Stimulated activated effector memory CD8-positive, alpha-beta T cell treated with anti-CD3 and anti-CD28 coated beads, Interleukin-12 subunit alpha, Interleukin-12 subunit beta, amount 100 ng/mL, for 72 hours (primary cell): ENCODE results near the gene RUFY1.
A peak's percentile ranks its signal among the peaks of the same experiment; 100 is the strongest.
"Not testable (repeated sequence)": the region's sequence is repeated elsewhere in the genome, so short reads cannot be mapped to it uniquely, and the experiment has no call there.

ENCODE experiments used
- ATAC-seq: fragments of 150-1000 bp; cut with Tn5 transposase; 2 replicates; pipeline ENCODE4 v1.10.0; 2021
- DNase-seq, 2 donors: peaks; one replicate each; pipeline ENCODE4 v3.0.0; 2021 to 2022; ENCODE audit warnings: low spot score in 2 of 2
- H3K27ac Mint-ChIP-seq: one replicate; pipeline ENCODE4 v1.8.0; 2022; ENCODE audit warnings: mild to moderate bottlenecking, mixed read lengths
- H3K36me3 Mint-ChIP-seq: one replicate; pipeline ENCODE4 v1.8.0; 2022; ENCODE audit warnings: mild to moderate bottlenecking, mixed read lengths
- H3K4me1 Mint-ChIP-seq: one replicate; pipeline ENCODE4 v1.8.0; 2022; ENCODE audit warnings: mixed read lengths
- H3K4me3 Mint-ChIP-seq: one replicate; pipeline ENCODE4 v1.8.0; 2022; ENCODE audit warnings: mild to moderate bottlenecking, mixed read lengths
- H3K9me3 Mint-ChIP-seq: one replicate; pipeline ENCODE4 v1.8.0; 2022; ENCODE audit warnings: mixed read lengths

The RUFY1 gene

DNA sequence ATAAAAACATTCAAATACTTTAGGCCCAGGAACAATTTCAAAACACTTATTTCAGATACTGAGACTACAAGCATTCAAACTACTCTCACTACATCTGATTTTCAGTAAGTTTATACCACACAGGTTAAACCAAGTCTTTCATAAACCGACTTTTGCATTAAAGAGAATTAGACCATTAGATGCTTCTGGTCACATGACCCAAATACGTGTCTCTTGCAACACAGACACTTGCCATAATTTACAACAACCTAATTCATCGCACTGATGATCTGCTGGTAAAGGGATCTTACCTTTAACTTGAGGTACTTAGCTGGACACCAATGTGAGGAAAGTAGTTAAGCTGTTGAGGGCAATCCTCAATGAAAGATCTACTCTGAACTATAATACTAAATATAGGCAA, 69.9 kb downstream of the RUFY1 start:
- Mint-ChIP-seq H3K36me3 (peaks cover 94% of the 10 kb centered on the region), H3K9me3 (no peaks in the 10 kb centered on the region), H3K4me1 (peaks cover 84% of the 10 kb centered on the region), H3K27ac (peak overlapping the region; percentile 100), H3K4me3 (peak overlapping the region; percentile 96)
- no peak for DNase-seq
- ATAC-seq = no peak

DNA sequence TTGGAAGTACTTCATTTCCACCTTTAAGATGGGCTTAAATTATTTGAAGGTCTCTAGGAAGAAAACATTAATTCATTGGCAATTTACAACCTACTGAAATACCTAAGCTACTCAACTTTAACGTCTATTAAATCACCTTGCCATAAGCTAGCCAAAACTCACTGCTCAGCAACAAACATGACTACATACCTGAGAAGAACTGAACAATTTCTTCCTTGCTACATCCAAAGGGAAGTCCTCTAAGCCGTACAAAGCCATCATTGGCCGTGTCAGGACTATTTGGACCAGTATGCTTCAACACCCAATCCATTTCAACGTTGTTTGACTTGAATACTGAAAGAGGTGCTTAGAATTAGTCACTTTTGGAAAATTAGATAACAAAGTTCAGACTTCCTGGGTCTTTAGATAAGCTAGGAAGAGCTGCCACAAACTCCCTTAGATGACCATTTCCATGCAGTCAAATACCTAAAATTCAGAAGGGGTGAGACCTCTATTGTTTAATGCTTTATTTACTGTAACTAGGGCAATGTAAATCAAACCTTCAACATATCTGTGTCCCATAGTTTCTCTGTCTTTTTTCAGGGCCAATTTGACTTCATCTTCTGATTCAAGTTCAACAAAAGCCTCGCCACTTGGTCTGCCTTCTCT, 70.5 kb downstream of the RUFY1 start:
- peak overlapping the region; percentile 96 for H3K4me3 Mint-ChIP-seq
- H3K9me3 Mint-ChIP-seq = no peaks in the 10 kb centered on the region
- H3K27ac Mint-ChIP-seq = peak overlapping the region; percentile 100
- H3K4me1 Mint-ChIP-seq = peaks cover 81% of the 10 kb centered on the region
- DNase-seq = no peak
- peaks cover 89% of the 10 kb centered on the region for H3K36me3 Mint-ChIP-seq
- ATAC-seq = no peak

DNA sequence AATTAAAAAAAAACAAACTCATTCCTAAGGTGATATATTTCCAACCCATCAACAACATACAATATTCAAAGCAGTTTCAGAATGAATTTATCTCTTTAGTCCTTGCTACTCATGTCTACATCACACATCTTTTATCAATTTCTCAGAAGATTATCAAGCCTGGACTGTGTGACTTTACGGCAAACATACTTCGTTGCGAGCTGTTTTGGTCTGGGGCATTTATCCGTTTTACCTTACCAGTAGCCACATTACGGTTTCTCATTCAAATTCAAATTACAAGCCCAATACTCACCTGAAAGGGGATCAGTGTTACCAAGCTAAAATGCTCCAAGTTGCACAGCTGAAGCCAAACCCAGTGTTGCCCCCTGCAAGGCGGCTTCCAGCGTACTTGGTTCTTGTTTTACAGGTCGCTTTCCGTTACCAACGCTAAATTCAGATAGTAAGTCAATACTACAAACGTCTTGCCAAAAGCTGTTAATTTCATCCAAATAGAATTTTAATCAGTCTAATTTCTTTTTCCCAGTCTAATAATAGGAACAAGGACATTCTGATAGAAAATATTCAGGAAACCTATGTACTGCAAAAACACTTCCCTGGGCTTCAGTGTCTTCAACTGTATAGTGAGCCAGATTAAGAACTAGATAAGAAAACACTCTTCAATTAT, 71.3 kb downstream of the RUFY1 start:
- H3K4me1 Mint-ChIP-seq = peaks cover 74% of the 10 kb centered on the region
- no peak for ATAC-seq
- peak overlapping the region; percentile 100 for H3K27ac Mint-ChIP-seq
- peak overlapping the region; percentile 96 for H3K4me3 Mint-ChIP-seq
- peaks cover 81% of the 10 kb centered on the region for H3K36me3 Mint-ChIP-seq
- no peak for DNase-seq
- no peaks in the 10 kb centered on the region for H3K9me3 Mint-ChIP-seq

DNA sequence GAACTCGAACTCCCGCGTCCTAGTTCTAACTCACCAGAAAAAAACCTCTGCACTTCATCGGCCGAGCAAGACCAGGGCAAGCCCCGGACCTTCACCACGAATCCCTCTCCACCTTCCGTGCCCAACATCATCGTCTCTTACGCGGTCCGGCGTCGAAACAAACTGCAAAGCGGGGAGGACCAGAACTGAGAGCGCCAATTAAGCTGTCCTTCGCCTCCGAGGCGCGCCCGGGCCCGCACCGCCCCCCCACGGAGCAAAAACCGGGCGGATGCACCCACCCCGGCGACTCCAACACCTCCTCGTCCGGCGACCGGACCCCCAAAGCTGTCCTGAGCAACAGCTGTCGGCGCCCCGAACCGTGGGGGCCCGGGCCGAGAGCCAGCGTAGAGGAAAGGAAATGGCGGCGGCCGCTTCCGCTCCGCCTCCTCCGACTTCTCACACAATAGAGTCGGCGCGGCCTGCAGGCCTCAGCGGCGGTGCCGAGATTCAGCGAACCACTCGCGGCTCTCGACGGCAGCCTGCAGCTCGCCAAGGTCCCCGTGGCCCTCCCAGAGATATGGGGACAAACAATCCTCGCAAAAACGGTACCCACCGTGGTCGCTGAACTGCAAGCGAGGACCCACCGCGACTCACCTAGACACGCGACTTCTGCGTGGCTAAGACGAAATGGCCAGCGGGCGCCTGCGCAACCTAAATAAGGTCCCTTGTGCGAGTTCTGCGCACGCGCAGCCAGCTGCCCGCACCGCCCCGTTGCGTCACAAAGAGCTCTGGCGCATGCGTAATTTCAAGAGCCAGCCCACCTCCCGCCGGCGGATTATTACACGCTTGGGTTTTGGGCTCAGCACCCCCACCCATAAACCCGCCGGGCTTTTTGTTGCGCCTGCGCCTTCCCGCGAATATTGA, 72.9 kb downstream of the RUFY1 start, which contains the start of gene HNRNPH1:
Gene HNRNPH1 (minus strand): TSS at position 669 of the 903 bp plus-strand sequence. CDS start 538 bp downstream, at position 131.
- DNase-seq (peak; percentile 96 to 99), ATAC-seq (peak; percentile 79)
- Mint-ChIP-seq H3K27ac (peak within 1 kb of the TSS; percentile 100), H3K9me3 (no peaks in the 10 kb centered on the region), H3K36me3 (peaks cover 65% of the 10 kb centered on the region), H3K4me1 (peaks cover 59% of the 10 kb centered on the region), H3K4me3 (peak within 1 kb of the TSS; percentile 96)

DNA sequence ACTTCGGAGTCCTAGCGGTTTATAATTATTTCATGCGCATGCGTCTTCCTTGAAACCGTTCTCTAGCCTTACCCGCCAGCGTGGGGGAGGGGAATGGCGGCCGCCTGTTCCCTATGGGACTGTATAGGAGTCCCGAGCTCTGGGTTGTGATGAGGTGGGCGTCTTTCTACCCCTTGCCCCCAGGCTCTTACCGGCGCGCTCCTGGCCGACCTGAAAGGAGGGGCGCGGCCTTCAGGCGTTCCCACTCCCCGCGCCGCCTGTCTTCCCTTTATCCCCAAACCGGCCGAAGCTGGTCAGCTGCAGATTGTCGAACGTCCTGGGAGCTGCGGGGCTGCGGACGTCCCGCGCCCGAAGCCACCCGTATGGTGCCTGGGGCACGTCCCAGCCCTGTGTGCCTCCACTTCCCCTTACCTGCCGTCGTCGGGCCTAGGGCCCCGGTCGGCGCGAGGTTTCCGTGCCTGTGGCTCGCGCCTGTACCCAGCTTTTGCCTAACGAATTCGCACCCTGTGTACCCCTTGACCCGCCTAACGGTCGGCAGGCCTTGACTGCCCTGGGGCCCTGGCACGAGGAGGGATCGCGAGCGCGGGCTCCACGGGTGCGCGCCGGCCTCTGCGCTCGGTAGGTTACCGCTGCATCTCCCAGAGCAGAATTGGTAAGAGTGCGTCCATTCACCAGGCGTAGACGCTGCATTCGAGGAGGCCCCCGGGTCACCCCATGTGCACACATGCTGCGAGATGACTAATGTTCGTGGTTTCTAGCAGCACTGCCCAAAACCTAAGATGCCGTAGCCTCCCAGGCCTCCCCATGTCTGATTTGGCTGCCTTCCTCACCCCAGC, 73.8 kb downstream of the RUFY1 start:
- Mint-ChIP-seq H3K9me3 (no peaks in the 10 kb centered on the region), H3K36me3 (peaks cover 56% of the 10 kb centered on the region), H3K27ac (peak overlapping the region; percentile 100), H3K4me3 (peak overlapping the region; percentile 96), H3K4me1 (peaks cover 55% of the 10 kb centered on the region)
- peak; percentile 51 to 81 for DNase-seq
- peak; percentile 73 for ATAC-seq

DNA sequence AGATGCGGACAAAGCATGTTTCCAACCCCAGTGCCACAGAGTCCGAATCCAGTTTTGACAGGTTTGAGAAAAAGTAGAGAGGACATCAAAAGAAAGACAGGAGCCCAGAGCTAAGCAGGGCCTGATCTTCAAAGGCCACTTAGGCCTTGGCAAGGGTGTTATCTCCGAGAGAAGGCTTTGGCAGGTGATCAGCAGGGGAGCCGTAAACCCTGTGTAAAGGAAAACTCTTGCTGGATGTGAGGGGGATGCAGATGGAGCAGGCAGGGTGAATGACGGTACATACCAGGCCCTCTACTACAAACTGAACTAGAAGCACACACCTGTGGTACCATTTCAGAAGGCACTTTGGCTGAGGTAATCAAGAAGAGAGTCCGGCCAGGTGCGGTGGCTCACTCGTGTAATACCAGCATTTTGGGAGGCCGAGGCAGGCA, 74.5 kb downstream of the RUFY1 start:
- peaks cover 50% of the 10 kb centered on the region for H3K4me1 Mint-ChIP-seq
- H3K36me3 Mint-ChIP-seq = peaks cover 49% of the 10 kb centered on the region
- peak overlapping the region; percentile 96 for H3K4me3 Mint-ChIP-seq
- peak overlapping the region; percentile 100 for H3K27ac Mint-ChIP-seq
- no peaks in the 10 kb centered on the region for H3K9me3 Mint-ChIP-seq
- DNase-seq = no peak
- no peak for ATAC-seq

DNA sequence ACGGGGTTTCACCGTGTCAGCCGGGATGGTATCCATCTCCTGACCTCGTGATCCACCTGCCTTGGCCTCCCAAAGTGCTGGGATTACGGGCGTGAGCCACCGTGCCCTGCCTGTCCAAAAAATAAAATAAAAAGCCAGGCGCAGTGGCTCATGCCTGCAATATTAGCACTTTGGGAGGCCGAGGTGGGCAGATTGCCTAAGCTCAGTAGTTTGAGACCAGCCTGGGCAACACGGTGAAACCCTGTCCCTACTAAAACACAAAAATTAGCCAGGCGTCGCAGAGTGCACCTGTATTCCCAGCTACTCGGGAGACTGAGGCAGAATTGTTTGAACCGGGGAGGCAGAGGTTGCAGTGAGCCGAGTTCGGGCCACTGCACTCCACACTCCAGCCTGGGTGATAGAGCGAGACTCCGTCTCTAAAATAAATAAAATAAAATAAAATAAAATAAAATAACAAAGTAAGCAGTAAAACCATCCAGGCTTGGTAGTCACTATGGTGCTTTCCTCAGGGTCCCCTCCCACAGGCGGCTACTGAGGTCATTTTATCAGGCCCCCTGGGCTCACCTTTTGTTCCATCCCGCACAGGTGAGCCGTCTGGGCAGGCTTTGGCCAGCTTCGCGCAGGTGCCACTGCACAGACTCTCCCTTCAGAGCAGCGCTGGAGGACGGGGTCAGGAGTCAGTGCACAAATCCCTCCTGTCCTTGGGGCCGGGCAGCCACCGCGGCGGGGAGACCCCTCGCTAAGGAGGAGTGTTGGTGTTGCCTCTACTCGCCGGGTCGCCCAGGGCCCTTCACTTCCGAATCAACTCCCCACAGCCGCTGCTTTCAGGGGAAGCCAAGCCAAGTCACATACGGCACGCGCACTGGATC, 83.4 kb downstream of the RUFY1 start:
- not testable (repeated sequence) for H3K27ac Mint-ChIP-seq, H3K4me1 Mint-ChIP-seq, DNase-seq, H3K36me3 Mint-ChIP-seq, H3K9me3 Mint-ChIP-seq
- peak overlapping the region; percentile 13 for H3K4me3 Mint-ChIP-seq
- ATAC-seq = peak; percentile 80

DNA sequence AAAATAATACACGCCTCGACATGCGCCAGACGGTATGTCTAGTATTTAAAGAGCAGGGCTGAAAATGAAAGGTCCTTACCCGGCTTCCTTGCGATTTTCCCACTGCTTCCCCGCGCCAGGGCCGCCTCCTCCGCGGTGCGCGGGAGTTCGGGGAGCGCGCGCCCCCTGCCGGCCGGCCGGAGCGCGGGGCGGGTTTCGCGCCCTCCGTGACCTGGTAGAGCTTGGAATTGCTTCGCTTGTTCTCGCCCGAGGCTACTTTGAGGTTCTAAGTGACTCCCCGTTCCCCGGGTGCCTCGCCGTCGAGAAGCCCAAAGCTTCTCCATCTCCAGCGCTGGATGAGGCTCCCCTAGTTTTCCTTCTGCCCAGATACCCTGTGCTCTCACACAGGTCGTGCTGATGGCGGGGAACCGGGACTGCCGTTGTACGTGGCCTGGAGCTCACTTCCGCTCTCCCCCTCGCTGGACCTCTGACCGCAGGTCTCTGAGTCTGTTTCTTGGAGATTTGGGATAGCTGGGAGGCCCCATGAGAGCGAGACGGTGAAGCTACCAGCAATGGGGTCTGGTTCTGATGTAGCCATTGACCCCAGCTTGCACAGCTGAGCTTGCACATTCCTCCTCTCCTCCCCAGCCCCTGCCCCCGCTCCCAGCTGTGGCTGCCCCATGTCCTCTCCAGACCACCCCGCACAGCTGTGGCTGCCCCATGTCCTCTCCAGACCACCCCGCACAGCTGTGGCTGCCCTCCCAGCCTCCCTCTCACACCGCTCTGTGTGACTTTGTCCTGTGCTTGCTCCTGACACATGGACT, 84.2 kb downstream of the RUFY1 start:
- ATAC-seq = peak; percentile 97
- not testable (repeated sequence) for H3K4me3 Mint-ChIP-seq, H3K4me1 Mint-ChIP-seq, H3K9me3 Mint-ChIP-seq, H3K36me3 Mint-ChIP-seq, H3K27ac Mint-ChIP-seq, DNase-seq

DNA sequence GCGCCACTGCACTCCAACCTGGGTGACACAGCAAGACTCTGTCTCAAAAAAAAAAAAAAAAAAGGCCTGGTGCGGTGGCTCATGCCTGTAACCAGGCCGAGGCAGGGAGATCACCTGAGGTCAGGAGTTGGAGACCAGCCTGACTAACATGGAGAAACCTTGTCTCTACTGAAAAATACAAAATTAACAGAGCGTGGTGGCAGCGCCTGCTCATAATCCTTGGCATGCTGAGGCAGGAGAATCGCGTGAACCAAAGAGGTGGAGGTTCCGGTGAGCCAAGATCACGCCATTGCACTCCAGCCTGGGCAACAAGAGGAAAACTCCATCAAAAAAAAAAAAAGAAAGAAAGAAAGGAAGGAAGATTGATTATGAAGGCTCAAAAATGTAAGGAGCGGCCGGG, 88.9 kb downstream of the RUFY1 start:
- ATAC-seq, H3K4me3 Mint-ChIP-seq, H3K27ac Mint-ChIP-seq, H3K9me3 Mint-ChIP-seq, H3K4me1 Mint-ChIP-seq, DNase-seq, H3K36me3 Mint-ChIP-seq: not testable (repeated sequence)

DNA sequence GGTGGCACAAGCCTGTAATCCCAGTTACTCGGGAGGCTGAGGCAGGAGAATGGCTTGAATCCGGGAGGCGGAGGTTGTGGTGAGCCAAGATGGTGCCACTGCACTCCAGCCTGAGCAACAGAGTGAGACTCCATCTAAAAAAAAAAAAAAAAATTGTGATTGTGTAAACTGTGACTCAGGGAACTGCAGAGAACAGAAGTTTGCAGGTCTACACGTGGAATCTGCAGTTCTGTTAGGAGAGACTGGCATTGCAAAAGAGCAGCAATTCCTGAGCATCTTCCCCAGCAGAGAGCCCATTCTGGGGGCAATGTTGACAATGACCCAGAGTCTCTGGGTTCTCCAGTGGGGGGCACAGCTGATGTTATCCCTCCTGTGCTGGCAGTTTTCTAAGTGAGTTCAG, 91.4 kb downstream of the RUFY1 start:
- not testable (repeated sequence) for H3K27ac Mint-ChIP-seq, H3K4me3 Mint-ChIP-seq, ATAC-seq, H3K36me3 Mint-ChIP-seq, DNase-seq, H3K4me1 Mint-ChIP-seq, H3K9me3 Mint-ChIP-seq

DNA sequence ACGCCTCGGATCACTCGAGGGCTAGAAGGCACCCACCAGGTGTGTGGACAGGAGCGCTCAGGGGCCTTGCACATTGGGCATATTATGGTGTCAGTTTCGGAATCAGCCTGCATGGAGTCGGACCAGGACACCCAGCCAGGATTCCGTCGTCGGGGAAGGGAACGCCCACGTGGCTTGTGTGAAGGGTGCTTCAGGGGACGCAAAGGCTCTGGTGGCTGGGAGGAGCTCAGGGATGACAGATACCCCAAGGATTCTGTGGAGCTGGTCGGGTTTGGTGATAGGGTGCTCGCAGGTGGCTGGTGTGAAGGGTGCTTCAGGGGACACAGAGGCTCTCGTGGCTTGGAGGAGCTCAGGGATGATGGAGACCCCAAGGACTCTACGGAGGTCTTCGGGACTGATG, 92.3 kb downstream of the RUFY1 start:
- not testable (repeated sequence) for H3K4me3 Mint-ChIP-seq, H3K9me3 Mint-ChIP-seq, ATAC-seq, H3K4me1 Mint-ChIP-seq, DNase-seq, H3K27ac Mint-ChIP-seq, H3K36me3 Mint-ChIP-seq

DNA sequence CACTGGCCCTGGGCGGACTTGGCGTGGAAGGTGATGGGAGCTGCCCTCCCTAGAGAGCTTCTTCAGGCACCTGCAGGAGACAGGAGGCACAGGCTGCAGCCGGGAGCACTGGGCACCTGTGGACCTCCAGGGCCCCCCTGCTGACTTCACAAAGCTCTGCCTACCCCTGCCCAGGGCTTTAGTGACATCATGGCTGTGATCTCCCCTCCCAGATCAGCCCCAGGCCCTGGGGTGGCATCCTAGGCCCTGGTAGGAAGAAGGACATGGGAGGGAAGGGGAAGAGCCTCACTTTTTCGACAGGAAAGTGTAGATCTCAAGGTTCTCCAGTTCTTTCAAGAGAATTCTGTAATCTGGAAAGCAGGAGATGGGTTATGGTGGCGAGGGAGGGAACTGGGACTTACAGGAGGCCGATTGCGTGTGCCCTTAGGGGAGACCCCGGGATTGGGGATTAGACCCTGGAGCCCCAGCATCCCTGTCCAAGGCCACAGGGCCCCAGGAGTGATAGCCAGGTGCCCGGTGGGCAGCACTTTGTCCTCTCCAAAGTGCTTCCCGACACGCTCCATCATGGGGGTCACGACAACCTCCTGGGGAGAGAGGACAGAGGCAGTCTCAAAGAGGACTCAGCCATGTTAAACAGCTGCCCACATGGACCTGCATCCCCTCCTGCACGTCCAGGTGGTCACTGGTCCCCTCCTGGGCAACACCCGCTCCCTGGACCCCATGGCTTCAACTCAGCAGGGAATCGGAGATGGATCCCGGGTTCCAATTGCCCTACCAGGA, 93.0 kb downstream of the RUFY1 start:
- ATAC-seq, H3K9me3 Mint-ChIP-seq, DNase-seq, H3K4me1 Mint-ChIP-seq, H3K27ac Mint-ChIP-seq, H3K4me3 Mint-ChIP-seq, H3K36me3 Mint-ChIP-seq: not testable (repeated sequence)

DNA sequence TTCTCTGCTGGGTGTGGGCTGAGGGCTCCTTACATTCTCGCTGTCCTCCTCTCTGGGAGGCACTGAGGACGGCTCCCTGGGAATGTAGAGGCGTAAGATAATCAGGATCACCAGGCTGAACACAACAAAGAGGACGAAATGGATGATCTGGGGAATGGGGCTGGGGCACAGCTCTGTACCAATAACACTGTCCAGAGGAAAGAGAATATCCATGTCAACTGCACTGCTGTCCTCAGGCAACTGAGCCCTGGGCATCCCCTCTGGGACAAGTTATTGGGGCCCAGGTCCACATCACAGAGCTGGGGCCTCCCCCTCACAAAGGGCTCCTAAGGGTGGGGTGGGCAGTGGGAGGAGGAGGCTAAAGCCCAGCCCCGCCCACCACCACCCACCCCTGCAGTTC, 94.4 kb downstream of the RUFY1 start:
- H3K36me3 Mint-ChIP-seq, H3K4me1 Mint-ChIP-seq, H3K9me3 Mint-ChIP-seq, ATAC-seq, H3K27ac Mint-ChIP-seq, H3K4me3 Mint-ChIP-seq, DNase-seq: not testable (repeated sequence)
